HG03064 (cell line): ENCODE data around the gene QRICH1.

Experiments used
- ATAC-seq: cut with Tn5 transposase; IDR thresholded peaks from one replicate; pipeline ENCODE4 v1.9.1; 2021; ENCODE audit warnings: low read depth; ENCODE audit not compliant: unreplicated experiment

Gene QRICH1, protein sequence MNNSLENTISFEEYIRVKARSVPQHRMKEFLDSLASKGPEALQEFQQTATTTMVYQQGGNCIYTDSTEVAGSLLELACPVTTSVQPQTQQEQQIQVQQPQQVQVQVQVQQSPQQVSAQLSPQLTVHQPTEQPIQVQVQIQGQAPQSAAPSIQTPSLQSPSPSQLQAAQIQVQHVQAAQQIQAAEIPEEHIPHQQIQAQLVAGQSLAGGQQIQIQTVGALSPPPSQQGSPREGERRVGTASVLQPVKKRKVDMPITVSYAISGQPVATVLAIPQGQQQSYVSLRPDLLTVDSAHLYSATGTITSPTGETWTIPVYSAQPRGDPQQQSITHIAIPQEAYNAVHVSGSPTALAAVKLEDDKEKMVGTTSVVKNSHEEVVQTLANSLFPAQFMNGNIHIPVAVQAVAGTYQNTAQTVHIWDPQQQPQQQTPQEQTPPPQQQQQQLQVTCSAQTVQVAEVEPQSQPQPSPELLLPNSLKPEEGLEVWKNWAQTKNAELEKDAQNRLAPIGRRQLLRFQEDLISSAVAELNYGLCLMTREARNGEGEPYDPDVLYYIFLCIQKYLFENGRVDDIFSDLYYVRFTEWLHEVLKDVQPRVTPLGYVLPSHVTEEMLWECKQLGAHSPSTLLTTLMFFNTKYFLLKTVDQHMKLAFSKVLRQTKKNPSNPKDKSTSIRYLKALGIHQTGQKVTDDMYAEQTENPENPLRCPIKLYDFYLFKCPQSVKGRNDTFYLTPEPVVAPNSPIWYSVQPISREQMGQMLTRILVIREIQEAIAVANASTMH

DNA sequence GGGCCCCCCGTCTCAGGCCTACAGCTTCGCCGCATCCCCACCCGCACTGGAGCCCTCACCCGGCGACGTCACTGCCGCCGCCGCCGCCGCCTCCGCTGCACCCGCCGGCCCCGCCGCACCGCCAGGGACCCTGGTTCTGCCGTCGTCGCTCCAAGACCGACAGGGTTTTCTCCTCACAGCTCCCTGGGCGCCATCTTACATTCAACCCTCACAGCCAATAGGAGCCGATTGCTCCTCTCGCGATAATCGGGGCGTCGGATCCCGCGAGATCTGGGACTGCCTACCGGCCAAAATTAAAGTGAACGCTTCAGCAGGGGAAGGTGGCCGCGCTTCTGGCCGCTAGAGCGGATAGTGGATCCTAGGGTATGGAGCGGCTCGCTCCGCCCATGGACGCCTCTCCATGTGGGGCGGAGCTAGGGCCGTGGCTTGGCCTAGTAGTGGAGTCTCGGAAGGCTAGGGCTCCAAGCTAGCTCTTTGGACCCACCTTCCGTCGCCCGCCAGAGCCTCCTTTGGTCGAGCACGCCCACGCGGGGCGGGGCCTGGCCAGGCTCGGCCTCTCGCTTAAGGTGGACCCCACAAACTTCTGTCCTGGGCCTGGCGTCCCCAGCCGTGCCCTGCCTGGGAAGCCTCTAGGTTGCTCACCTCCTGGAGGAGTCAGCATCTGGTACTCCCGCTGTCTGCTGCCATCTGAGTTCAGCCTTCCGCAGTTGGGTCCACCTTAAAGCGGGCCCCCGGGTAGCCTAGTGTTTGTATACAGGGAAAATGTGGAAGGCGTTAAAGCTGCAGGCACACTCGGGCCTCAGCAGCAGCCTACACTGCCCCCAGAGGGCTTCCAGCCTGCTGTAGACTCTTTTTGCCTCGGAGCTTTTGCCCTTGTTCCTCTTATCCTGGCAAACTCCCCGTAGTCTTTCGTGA lies at the start of gene QRICH1:
TSS of gene QRICH1 (minus strand) at position 219 of the 915 bp plus-strand sequence. CDS start 17,054 bp downstream, outside the sequence.
- ATAC-seq, result peak; percentile 76

DNA sequence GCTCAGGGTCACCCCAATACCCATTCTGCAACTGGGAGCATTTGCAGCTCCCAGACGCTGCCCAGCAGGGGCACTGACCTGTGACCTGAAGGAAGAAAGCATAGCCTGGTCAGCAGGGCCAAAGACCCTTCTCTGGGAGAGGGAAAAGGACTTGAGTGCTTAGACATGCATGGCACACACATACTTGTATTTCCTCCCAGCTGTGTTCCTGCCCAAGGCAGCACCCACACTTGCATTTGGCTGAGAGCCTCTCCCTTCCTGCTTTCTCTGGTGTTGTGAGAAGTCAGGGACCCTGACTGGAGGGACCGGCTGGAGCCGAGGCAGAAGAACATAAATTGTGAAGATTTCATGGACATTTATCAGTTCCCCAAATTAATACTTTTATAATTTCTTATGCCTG lies 46.2 kb upstream of the QRICH1 start:
- no peak for ATAC-seq

DNA sequence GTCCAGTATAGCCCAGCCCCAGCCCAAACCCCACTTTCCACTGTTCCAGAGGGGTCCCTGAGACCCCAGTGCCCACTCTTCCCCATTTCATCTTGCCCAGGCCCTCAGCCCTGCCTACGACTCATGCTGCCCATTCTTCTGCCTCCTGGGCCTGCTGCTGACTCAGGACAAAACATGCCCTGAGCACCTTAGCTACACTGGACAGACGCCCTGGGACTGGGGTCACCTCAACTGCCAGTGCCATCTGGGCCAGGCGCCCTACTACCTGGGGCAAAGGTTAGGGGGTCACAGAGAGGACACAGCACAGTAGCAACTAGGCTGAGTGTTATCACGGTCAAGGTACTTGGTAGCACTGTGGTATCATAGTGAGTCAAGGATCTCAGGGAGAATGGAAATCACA lies 41.6 kb upstream of the QRICH1 start:
- no peak for ATAC-seq

DNA sequence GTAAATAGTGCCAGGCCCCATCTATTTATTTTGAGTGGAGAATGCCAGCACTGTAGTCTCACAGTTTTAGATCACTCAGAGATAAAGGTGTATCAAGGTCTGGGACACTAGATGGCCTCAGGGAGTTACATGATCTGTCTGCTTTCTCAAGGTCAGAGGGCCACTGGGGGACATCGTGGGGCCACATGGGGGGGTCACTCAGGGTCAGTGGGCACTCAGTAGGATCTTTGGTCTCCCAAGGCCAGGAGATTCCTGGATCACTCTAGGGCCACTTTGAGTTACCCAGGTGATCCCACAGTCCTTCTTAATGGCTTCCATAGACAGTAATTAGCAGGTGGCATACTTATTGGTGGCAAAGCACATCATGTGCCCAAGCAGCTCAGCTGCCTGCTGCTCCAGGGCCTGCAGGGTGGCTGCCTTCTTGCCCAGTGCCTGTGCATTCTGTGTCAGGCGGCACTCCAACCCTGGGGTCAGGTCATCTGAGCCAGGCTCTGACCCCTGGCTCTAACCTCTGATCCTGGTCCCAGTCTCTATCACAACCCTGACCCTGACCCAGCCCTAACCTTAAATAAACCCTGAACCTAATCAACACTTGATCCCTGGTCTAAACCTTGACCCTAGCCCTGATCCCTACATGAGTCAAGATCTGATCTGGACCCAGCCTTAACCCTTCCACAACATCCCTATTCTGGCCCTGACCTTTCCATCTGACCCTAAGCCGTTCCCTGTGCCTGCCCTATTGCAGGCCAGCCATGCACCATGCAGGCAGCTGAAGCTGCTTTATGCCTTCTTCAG lies 40.8 kb upstream of the QRICH1 start:
- ATAC-seq, result no peak

DNA sequence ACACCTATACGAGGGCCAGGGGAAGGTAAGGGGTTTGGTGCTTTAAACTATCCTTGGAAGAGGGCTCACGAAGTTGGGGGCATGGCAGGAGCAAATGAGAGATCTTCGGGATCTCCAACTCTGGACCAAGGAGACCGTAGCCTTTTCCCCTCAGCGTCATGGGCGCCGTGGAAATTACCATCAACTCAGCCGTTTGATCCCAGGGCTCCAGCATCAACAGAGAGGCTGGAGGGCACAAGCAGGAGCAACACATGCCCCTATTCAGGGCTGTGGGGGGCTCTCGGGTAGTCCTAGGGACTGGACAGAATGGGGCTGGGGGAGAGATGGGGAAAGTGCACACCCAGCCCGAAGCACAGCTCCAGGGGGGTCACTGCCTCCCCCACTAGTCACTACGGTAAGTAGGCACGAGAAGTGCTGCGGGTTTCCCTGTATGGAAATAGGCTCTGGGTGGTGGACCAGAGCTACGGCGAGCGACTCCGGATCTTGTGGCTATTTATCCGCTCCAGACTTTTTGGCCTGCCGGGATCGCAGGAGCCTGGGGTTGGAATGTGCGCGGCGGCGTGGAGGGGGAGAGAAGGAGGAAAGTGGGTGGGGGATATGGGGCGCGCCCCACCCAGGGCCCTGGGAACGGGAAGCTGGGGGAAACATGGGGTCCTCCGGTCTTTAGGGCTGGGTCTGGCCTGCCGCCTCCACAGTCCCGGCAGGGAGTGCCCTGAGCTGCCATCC lies 39.5 kb upstream of the QRICH1 start:
- ATAC-seq, result no peak

DNA sequence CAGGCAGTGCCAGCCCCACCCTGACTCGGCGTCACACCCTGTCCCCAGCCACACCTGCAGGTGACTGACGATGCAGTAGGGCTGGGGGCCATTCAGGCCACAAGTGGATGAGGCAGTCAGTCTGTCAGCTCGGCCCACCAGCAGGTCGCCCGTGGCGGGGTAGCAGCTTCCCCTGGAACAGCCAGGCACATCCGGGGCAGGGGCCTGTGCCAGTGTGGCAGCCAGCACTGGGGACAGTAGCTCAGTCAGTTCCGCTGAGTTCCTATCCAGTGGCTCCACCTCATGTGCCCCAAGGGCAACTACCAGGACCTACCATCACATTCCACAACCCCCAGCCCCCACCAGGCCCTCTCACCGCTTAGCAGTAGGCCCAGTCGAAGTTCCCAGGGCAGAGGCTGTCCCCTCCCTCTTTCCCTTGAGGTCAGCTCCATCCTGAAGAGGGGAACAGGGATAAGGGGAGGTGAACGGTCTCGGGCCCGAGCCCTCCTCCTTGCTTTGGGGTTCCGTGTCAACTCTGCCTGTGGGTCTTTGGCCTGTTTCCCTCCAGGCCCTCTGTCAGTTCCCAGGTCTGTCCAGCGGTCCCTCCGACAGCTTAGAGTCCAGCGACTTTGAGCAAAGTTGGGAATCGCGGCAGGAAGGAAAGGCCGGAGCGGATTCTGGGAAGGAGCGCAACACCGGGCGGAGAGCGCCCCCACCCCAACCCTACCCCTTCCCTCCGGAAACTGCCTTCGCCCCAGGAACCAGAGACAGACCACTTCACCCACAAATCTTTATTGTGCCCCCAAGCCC lies 38.8 kb upstream of the QRICH1 start, which contains the start of gene LAMB2:
TSS of gene LAMB2 (minus strand) at position 614 of the 789 bp plus-strand sequence. CDS start at position 431, 183 bp downstream.
- ATAC-seq, result no peak

DNA sequence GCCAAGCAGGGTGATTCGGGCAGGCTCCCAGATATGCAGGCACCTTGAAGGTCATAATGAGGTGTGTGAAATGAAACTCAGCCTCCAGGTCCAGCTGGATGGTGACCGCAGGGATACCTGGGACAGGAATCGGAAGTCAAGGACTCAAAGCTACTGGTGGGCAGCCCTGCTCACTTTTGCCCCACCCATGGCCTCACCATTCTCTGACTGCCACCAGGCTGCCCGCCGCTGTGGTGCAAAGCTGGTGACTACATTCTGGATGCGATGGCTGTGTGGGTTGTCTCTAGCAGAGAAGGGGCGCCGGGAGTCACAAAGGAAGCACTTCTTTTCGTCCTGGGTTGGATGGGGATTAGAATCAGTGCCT lies 38.2 kb upstream of the QRICH1 start:
- ATAC-seq, result no peak

DNA sequence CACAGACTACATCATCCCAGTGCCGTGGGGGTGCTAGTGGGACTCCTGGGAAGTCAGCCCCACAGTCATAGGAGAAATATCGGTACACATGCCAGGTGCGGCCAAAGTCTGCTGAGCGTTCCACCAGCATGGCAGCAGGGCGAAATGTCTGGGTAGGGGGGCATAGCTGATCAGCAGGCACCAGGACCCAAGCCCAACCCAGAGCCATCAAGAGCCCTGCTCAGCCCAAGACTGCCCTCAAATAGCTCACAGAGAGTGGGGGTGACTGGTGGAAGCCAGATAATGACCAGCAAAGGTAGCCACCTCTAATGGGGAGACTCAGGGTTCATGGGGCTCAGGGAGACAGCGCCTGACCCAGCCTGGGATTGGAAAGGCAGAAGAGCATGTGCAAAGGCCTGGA lies 37.7 kb upstream of the QRICH1 start:
- no peak for ATAC-seq

DNA sequence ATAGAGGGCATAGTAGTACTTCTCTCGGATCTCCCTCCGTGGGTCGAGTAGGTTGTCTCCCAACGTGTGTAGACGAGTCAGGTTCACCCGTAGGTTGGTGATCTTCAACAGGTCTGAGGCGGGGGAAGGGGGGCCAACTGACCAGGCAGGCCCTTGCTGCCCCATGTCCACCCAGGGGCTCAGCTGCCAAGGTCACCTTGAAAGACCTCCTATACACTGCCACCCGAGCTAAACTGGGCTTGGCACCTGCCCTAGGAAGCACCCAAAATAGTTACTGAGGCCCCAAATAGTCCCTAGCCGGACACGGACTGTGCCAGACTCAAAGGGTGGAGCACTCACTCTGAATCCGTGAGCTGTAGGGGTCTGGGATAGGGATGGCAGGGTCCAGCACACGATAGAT lies 37.2 kb upstream of the QRICH1 start:
- ATAC-seq, result no peak

DNA sequence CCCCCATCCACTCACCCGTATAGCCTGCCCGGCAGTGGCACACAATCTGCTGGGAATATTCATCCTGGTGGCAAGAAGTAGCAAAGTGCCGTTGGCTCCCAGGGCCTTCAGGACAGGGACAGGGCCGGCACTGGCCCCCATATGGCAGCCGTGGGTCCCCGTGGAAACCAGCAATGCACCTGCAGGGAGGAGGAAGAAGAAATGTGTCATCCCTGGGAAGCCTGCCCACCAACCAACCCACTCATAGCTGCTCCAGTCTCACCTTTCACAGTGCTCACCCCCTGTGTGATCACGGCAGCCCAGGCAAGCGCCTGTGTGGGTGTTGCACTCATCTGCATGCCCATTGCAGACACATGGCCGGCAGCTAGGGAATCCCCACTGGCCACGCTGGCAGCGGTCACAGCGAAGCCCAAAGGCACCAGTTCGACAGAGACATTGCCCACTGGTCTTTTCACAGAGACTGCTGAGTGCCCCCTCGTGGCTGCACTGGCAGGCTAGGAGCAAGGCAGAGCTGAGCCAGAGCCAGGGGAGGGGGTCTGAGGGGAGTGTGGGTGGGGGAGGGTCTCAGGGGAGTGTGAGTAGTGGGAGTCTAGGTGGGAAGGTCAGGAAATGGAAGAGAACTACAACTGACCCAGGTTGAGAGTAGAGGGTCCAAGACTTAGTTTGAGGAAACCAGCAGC lies 31.3 kb upstream of the QRICH1 start:
- ATAC-seq, result no peak

DNA sequence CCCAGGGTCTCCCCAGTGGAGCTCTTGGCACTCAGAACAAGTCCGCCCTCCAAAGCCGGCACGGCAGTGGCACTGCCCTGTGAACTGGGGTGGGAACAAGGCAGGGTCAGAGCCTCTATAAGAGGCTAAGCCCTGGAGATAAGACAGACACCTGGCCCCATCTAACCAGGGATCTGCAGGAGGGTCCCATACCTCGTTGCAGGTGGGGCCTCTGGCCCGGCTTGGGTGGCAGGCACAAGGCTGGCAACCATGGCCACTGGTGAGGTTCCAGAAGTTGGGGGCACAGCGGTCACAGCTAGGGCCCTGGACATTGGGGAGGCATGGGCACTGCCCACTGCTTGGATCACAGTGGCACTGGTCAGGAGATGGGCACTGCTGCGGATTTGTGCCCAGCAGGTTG lies 30.3 kb upstream of the QRICH1 start:
- ATAC-seq, result no peak

DNA sequence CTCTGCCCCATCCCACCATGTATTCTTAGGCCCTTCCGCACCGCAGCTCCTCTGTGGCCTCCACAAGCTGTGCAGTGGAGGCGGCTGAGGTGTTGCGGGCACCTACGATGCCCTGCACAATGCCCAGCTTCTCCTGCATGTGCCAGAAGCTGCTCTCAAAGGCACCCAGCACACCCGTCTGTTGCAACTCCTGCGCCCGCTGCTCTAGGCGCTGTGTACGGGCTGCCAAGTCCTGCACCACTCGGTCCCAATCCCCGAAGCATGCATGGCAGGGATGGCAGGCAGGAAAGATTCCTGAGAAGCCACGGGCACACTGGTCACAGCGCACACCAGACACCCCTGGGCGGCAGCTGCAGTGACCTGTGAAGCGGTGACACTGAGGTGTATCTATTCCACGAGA lies 29.8 kb upstream of the QRICH1 start:
- ATAC-seq, result no peak

DNA sequence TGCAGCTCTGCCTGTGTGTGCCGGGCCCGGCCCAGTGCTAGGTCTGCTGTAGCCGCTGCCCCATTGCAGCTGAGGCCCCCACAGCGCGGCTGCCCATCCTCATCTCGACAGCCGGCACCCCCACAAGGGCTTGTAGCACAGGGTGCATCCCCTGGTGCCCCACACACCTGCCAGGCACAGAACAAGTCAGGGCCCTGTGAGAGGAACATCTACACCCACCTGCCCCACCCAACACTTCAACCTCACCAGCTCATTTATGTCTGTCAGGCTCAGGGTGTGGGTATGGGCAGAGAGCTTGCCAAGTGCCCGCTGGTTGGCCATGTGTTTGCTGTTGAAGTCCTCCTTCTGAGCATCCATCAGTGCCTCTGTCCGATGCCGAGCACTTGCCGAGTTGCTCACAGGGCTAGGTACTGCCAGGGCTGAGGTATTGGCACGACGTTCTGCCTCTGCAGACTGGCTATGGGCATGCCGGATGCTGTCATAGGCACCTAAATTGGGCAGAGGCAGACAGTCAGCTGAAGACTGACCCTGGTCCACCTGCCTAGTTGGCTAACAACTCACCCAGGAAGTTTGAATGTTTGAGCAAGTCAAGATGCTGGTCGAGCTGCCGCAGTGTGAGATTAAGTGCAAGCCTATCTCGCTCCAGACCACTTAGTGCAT lies 29.1 kb upstream of the QRICH1 start:
- no peak for ATAC-seq

DNA sequence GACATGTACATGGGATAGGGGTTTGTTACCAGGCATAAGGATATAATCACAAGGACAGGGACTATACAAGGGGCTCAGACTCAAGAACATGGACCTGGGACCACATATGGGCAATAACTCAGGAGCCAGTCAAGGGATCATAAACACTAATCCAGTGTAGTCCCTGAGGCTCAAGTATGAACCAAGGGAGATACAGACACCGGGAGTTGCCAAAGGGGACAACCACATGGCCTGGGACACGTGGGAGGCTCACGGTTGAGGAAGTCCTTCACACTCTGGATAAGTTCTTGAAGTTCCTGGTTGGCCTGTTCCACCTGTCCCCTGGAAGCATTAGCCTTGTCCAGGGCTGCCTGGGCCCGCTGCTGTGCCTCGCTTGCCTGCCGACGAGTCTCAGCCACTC lies 28.6 kb upstream of the QRICH1 start:
- no peak for ATAC-seq

DNA sequence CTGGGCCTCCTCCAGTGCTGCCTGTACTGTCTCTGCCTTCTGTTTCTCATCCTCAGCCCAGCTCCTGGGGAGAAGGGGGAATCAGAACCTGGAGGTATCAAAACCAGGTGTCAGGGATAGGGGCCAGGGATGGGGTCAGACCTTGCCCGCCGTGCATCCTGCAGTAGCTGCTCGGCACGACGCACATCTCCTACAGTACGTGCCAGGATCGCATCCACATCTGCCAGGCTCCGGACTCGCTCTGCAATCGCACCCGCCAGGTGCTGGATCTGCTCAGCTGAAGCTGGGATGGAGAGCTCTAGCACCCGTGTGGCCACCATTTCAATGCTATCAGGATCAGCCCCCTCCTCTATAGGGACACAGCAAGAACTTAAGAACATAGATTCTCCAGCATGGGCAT lies 28.2 kb upstream of the QRICH1 start:
- no peak for ATAC-seq

DNA sequence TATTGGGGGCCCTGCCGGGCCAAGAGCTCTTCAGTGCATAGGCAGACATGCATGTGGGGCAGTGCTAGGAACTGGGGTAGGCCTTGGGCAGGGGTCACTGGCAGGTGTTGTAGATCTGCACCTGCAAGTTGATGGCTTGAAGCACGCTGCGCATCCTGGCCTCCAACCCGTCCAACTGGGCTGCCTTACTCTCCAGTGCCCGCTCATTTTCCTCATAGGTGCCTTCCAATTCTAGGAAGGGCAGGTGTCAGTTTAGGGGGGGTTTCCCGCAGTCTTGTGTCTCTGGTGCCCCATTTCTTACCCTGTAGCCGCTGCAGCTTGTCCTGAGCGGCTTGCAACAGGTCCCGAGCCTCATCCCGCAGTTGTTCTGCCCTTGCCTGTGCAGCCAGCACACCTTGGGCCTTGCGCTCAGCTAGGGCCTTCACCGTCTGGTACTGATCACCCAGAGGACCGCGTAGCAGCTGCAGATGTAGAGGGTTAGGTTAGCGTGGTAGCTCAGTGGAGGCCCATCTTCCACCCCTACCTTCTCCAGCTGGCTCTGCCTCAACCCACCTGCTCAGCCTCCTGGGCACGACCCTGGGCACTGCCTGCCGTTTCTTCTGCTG lies 27.4 kb upstream of the QRICH1 start:
- no peak for ATAC-seq
